Colonic mucosa (tissue), 4 donors: ENCODE data around the gene CMIP. TPM values are rescaled to one million over a fixed set of nuclear protein-coding genes. Genes with fewer than 3 reads are reported as not detected.

Source experiments
- DNase-seq: peaks from one replicate; pipeline ENCODE4 v3.0.0-alpha.2; 2020
- H3K27ac ChIP-seq: fragments of 200-600 bp; one replicate; pipeline ENCODE4 v1.8.0; 2021
- H3K27me3 ChIP-seq: fragments of 200-600 bp; one replicate; pipeline ENCODE4 v1.8.0; 2021
- H3K36me3 ChIP-seq: fragments of 200-600 bp; one replicate; pipeline ENCODE4 v1.8.0; 2021
- H3K4me1 ChIP-seq: fragments of 200-600 bp; one replicate; pipeline ENCODE4 v1.8.0; 2021; ENCODE audit warnings: mild to moderate bottlenecking
- H3K4me3 ChIP-seq: fragments of 200-600 bp; one replicate; pipeline ENCODE4 v1.8.0; 2021
- H3K9ac ChIP-seq, 2 donors: one replicate each; pipeline ENCODE4 v1.7.0; 2013; ENCODE audit warnings: control low read depth in 2 of 2, low read depth in 2 of 2, low read length in 2 of 2
- H3K9me3 ChIP-seq: fragments of 200-600 bp; one replicate; pipeline ENCODE4 v1.8.0; 2021
- intact Hi-C: fragments of 100-400 bp; cut with DNase I; formaldehyde crosslinking; loops from one replicate; pipeline ENCODE4 v1.14.1; 2022
- total RNA-seq, 2 donors: library from RNA; stranded (reverse); fragmentation: NEBNext Ultra II Directional in 1 of 2; extraction: Animal tissue kit (Norgen Biotek cat#: 25700) in 1 of 2; gene quantifications; one replicate each; pipeline ENCODE4 v1.2.1, GENCODE V29; 2021
- TF ChIP-seq, protein P1 (sequence below): fragments of 200-600 bp; IDR thresholded peaks from one replicate; pipeline ENCODE4 v1.8.0; 2022; ENCODE audit warnings: antibody characterized with exemption, mild to moderate bottlenecking
- donor health status: healthy.
- donor health status: DM: no; HTN: no; CAD: no.
- donor health status: DM: no; HTN: no; CAD: no.

The CMIP gene
- total RNA-seq, 2 donors from 2014 or later: 83.4 to 107 TPM

DNA sequence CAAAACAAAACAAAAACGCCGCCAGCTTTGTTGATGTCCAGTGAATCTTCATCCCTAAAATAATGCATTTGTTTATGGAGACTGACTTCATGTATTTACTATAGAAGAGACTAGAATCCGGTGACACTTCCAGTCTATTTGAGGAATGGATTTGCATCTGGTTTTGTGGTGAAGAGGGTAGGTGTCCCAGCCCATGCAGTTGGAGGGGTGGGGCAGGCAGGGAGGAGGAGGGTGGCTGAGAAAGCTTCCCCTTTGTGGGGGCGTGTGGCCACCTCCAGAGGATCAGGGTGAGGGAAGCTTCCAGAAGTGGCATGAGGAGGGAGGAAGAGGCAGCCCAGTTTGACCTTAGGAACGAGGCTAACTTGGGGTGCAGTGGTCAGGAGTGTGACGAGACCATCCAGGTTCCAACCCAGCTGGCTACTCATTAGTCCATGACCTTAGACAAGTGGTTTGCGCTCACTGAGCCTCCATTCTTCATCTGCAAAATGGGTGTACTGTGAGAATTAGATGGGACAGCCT is 69.5 kb downstream of the CMIP start:
- no peak for DNase-seq
- intact Hi-C loops: no loop called here
- TF ChIP-seq, protein P1, sequence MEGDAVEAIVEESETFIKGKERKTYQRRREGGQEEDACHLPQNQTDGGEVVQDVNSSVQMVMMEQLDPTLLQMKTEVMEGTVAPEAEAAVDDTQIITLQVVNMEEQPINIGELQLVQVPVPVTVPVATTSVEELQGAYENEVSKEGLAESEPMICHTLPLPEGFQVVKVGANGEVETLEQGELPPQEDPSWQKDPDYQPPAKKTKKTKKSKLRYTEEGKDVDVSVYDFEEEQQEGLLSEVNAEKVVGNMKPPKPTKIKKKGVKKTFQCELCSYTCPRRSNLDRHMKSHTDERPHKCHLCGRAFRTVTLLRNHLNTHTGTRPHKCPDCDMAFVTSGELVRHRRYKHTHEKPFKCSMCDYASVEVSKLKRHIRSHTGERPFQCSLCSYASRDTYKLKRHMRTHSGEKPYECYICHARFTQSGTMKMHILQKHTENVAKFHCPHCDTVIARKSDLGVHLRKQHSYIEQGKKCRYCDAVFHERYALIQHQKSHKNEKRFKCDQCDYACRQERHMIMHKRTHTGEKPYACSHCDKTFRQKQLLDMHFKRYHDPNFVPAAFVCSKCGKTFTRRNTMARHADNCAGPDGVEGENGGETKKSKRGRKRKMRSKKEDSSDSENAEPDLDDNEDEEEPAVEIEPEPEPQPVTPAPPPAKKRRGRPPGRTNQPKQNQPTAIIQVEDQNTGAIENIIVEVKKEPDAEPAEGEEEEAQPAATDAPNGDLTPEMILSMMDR: no peak
- no peaks in the 10 kb centered on the region for H3K27me3 ChIP-seq
- H3K27ac ChIP-seq: peak overlapping the region; percentile 62
- H3K4me3 ChIP-seq: no peak overlapping the region
- H3K9ac ChIP-seq: peak overlapping the region in 1 of 2 donors; percentile 38
- H3K4me1 ChIP-seq: peaks cover 13% of the 10 kb centered on the region
- no peaks in the 10 kb centered on the region for H3K36me3 ChIP-seq
- no peaks in the 10 kb centered on the region for H3K9me3 ChIP-seq

DNA sequence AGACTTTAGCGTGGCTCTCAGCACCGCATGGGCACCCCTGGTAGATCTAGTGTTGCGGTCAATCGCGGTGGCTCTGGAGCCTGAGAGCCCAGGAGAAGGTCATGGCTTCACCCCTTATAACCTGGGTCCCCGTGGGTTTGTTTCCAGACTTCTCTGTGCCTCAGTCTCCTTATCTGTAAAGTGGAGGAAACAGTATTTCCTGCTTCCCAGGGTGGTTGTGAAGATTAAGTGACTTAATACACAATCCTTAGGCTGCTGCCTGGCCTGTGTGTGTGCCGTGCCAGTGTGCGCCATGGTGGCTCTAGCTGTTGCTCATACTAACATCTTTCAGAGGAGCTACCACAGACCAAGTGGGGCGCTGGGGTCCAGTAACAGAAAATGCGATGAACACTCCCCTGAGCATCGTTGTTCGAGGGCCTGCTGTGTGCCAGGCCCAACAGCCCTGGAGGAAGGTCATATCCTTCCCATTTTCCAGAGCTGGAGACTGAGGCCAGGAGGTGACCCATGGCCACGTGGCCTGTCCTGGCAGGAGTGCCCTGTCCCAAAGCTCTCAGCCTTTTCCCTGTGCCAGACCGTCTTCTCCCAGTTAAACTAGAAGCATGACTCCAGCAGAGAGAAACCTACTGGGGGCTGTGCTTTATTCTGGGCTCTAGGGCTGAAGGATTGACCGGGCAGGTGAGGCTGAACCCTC is 70.1 kb downstream of the CMIP start:
- Histone ChIP-seq H3K27ac (no peak overlapping the region), H3K4me3 (no peak overlapping the region), H3K4me1 (peaks cover 13% of the 10 kb centered on the region), H3K27me3 (no peaks in the 10 kb centered on the region), H3K9ac (no peak overlapping the region), H3K36me3 (no peaks in the 10 kb centered on the region), H3K9me3 (no peaks in the 10 kb centered on the region)
- TF ChIP-seq, protein P1: no peak
- intact Hi-C loops: no loop called here
- no peak for DNase-seq

DNA sequence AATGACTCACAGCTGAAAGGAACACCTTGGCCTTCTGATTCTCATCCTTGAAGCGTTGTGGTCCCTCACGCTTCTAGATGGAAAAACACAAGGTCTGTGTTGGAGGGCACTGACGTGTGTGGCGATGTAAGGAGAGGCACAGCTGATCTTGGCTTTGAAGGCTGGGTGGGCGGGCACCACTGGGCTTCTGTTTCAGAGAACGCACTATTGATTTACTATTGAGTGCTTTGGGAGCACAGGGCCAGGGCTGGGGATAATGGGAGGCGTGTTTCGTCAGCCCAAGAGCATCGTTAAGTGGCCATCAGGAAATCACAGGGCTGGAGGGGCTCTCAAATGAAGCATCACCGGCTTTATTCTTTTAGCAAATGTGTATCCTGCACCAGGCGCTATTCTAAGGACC is 70.7 kb downstream of the CMIP start:
- Histone ChIP-seq H3K4me3 (no peak overlapping the region), H3K9me3 (no peaks in the 10 kb centered on the region), H3K4me1 (peaks cover 13% of the 10 kb centered on the region), H3K27ac (no peak overlapping the region), H3K9ac (no peak overlapping the region), H3K36me3 (no peaks in the 10 kb centered on the region), H3K27me3 (no peaks in the 10 kb centered on the region)
- intact Hi-C loops: no loop called here
- DNase-seq: no peak
- TF ChIP-seq, protein P1: no peak

DNA sequence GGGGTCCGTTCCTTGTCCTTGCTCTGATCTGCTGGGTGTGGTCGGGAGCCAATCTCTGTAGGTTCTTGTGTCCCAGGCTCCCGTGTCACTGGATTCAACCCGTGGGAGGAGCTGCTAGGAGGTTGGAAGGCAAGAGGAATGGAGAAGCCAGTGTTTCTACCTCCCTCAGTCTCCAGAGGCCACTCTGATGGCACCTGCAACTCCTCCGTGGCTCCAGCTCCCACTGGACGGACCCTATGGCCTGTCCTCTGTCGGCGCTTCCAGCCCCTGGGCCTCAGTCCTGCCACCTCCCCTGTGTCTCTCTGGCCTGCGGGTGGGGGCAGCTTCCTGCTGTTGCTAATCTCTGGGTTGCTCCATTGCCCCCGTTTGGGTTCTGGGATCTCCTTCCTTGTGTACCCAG is 71.1 kb downstream of the CMIP start:
- peaks cover 13% of the 10 kb centered on the region for H3K4me1 ChIP-seq

DNA sequence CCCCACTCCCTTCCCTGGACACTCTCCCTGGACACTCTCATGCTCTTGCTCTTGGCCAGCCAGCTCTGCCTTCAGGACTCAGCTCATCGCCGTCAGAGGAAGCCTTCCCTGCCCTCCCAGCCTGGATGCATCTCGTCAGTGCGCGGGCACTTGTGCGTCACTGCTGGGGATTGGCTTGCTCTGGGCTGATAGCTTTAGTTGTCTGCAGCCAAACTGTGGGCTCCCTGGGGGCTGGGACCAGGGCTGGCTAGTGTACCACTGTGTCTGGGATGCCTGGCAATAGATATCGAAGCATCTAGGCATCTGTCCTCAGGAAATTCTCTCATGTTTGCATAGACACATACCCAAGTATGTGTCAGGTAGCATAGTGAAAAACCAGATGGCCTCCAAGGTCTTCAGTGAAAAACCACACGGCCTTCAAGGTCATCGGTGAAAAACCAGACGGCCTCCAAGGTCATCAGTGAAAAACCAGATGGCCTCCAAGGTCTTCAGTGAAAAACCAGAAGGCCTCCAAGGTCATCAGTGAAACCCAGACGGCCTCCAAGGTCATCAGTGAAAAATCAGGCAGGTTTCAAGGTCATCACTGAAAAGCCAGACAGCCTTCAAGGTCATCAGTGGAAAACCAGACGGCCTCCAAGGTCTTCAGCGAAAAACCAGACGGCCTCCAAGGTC is 72.0 kb downstream of the CMIP start:
- no peaks in the 10 kb centered on the region for H3K36me3 ChIP-seq
- peaks cover 13% of the 10 kb centered on the region for H3K4me1 ChIP-seq
- H3K4me3 ChIP-seq: no peak overlapping the region
- intact Hi-C loops: no loop called here
- no peaks in the 10 kb centered on the region for H3K9me3 ChIP-seq
- H3K27me3 ChIP-seq: no peaks in the 10 kb centered on the region
- H3K27ac ChIP-seq: no peak overlapping the region
- TF ChIP-seq, protein P1: no peak
- DNase-seq: no peak
- H3K9ac ChIP-seq: no peak overlapping the region

More for the DNA sequence above, 71.1 kb downstream of the CMIP start:
- no peaks in the 10 kb centered on the region for H3K36me3 ChIP-seq
- H3K4me3 ChIP-seq: no peak overlapping the region
- TF ChIP-seq, protein P1: no peak
- H3K9ac ChIP-seq: no peak overlapping the region
- H3K27ac ChIP-seq: no peak overlapping the region
- intact Hi-C loops: no loop called here
- H3K9me3 ChIP-seq: no peaks in the 10 kb centered on the region
- DNase-seq: no peak
- no peaks in the 10 kb centered on the region for H3K27me3 ChIP-seq
